HG03060 (cell line): ENCODE data around the gene STIM1.
A peak's percentile ranks its signal among the peaks of the same experiment; 100 is the strongest.
"Not testable (repeated sequence)": the region's sequence is repeated elsewhere in the genome, so short reads cannot be mapped to it uniquely, and the experiment has no call there.

ENCODE experiments used
- ATAC-seq: cut with Tn5 transposase; IDR thresholded peaks from one replicate; pipeline ENCODE4 v1.9.1; 2021; ENCODE audit warnings: low read depth, moderate number of reproducible peaks; ENCODE audit not compliant: unreplicated experiment

Gene STIM1

DNA sequence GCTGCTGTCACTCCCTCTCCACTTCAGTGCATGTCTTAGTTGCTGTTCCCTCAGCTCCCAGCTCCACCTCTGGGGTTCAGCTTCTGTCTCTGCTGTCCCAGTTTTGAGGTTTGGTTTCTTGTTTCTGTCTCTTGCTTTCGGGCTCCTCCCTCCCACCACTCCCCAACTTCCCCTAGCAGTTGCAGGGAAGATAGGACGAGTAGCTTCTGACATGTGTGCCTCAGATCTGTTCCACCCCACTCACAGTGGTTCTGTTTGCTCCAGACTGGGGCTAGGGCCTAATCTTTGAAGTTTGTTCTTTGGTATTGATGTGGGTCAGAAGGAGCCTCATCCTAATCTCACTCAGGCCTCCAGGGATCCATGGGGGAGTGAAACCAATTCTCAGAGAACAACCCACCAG lies 236.6 kb downstream of the STIM1 start:
- ATAC-seq, result no peak

DNA sequence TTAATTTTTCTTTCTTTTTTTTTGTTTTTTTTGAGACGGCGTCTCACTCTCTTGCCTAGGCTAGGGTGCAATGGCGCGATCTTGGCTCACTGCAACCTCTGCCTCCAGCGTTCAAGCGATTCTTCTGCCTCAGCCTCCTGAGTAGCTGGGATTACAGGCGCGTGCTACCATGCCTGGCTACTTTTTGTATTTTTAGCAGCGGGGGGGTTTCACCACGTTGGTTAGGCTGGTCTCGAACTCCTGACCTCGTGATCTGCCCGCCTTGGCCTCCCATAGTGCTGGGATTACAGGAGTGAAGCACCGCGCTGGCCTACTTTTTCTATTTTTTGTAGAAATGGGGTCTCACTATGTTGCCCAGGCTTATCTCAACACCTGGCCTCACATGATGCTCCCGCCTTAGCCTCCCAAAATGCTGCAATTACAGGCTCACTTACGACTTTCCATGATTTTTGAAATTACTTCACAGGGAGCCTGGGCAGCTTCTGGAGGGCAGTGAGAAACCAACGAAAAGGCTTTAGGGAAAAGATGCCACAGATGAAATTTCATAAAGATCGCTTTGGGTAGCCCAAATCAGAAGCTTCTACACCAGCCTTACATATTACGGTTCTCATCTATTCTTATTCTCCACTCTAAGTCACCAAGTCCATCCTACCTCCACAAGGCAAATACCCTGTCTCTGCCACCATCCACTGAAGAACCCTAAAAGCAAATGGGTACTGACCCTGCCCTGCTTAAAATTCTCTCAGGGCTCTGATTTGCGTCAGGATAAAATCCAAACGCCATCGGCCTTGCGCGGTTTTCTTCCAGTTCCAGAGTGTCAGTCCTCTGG lies 238.3 kb downstream of the STIM1 start:
- no peak for ATAC-seq

GRCh38 chr11:4094348-4095291 lies 239.2 kb downstream of the STIM1 start, which contains the start of gene RRM1:
RRM1 (plus strand) TSS chr11:4094799; CDS start chr11:4095013, 214 bp downstream.
- peak; percentile 87 for ATAC-seq

GRCh38 chr11:4095509-4096230 lies 240.2 kb downstream of the STIM1 start:
- no peak for ATAC-seq

- ATAC-seq, result no peak
Observed at GRCh38 chr11:4098026-4098621, 242.7 kb downstream of the STIM1 start.

DNA sequence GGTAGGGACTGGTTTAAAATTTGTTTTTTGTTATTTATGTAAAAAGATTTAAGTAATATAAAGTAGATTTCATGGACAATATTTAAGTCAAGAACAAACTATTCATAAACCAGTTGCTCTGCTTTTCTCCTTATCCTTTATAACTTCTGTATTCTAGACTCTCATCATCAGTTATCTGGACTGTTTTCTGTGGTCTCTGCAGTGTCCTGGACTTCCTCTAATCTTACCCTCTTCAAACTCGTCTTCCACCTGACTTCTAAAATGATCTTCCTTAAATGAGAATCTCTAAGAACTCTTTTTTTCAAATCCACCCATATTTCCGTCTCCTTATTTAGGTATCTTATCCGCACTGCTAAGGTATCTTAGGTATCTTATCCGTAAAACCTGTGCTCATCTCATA lies 247.2 kb downstream of the STIM1 start:
- no peak for ATAC-seq

DNA sequence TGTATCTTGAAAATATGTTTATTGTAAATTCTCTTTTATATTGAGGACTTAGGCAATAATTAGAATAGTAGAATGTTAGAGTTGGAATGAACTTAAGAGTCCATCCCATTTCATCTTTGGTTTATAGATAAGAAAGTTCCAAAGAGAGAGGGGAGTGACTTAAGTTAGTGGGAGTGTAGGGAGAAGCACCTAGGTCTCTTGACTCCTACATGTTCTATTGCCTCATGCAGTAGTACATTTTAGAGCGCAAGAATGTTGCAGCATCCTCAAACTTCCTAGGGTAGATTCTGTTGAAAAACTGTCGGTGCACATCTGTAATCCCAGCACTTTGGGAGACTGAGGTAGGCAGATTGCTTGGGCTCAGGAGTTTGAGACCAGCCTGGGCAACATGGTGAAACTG lies 247.8 kb downstream of the STIM1 start:
- ATAC-seq, result no peak

GRCh38 chr11:4105916-4106315 lies 250.5 kb downstream of the STIM1 start:
- ATAC-seq, result no peak

GRCh38 chr11:4111834-4112233 lies 256.4 kb downstream of the STIM1 start:
- no peak for ATAC-seq

DNA sequence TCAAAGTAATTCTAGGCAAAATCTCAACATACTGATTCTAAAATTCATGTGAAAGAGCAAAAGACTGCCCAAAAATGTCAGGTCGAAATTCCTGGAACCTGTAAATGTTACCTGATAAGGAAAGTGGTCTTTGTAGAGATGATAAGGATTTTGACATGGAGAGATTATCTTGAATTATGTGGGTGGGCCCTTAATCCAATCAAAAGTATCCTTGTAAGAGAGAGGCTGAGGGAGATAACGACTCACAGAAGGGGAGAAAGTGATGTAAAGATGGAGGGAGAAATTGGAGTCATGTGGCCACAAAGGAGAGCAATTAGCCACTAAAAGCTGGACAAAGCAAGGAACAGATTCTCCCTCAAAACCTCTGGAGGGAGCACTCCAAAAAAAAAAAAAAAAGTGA lies 259.7 kb downstream of the STIM1 start:
- ATAC-seq, result no peak

DNA sequence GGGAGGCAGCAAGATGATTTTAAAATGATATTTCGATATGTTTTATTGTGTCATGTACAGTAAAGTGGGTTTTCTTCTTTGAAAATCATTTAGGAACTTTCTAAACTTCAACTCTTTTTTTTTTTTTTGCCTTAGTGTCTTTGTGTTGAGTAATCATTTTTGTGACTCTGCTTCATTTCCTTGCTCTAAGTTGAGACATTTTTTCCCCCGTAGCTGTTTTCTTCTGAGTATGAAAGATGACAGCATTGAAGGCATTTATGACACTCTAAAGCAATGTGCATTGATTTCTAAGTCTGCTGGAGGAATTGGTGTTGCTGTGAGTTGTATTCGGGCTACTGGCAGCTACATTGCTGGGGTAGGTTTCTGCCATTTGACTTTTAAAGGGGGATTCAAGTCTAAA lies 262.6 kb downstream of the STIM1 start:
- no peak for ATAC-seq

GRCh38 chr11:4123218-4123617 lies 267.8 kb downstream of the STIM1 start:
- ATAC-seq, result no peak

DNA sequence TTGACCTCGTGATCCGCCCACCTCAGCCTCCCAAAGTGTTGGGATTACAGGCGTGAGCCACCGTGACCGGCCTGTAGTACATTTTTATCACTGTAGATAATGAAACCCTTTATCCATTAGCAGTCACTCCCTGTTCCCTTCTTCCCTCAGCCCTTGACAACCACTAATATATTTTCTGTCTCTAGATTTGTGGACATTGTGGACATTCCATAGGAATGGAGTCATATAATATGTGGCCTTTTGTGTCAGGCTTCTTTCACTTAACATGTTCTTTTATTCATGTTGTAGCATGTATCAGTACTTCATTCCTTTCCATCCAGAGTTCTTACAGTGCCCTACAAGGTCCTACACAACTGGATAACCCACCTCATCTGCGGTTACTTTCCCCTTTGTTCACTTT lies 269.7 kb downstream of the STIM1 start:
- ATAC-seq, result no peak

GRCh38 chr11:4127357-4127756 lies 271.9 kb downstream of the STIM1 start:
- no peak for ATAC-seq

GRCh38 chr11:4130219-4130618 lies 274.8 kb downstream of the STIM1 start:
- ATAC-seq, result not testable (repeated sequence)

DNA sequence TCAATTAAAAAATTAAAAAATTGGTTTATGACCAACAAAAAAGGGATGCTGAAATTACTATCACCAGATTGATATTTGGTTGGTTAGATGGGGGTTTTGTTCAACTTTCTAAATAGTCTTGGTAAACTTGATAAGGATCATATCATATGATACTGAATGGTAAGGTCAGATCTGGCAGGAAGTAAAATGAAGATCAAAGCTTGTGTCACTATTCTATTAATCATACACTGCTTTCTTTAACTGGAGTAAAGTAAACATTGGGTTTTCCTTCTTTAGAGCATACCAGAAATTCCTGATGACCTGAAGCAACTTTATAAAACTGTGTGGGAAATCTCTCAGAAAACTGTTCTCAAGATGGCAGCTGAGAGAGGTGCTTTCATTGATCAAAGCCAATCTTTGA lies 279.3 kb downstream of the STIM1 start:
- no peak for ATAC-seq

DNA sequence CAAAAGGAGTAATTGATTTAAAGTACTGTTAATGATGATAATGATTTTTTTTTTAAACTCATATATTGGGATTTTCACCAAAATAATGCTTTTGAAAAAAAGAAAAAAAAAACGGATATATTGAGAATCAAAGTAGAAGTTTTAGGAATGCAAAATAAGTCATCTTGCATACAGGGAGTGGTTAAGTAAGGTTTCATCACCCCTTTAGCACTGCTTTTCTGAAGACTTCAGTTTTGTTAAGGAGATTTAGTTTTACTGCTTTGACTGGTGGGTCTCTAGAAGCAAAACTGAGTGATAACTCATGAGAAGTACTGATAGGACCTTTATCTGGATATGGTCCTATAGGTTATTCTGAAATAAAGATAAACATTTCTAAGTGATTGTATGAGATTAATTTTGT lies 283.0 kb downstream of the STIM1 start:
- no peak for ATAC-seq

GRCh38 chr11:4140067-4140636 lies 284.7 kb downstream of the STIM1 start:
- ATAC-seq, result no peak
